Heart left ventricle (tissue), 16 donors: ENCODE data around the gene GCH1. TPM values are rescaled to one million over a fixed set of nuclear protein-coding genes. Genes with fewer than 3 reads are reported as not detected.
A peak's percentile ranks its signal among the peaks of the same experiment; 100 is the strongest.

Experiments used
- ATAC-seq, 4 donors: fragments of 200-7000 bp; cut with Tn5 transposase; one replicate each; pipeline ENCODE4 v1.9.1; 2020 to 2022; ENCODE audit warnings: moderate library complexity in 4 of 4, mild to moderate bottlenecking in 3 of 4, moderate number of reproducible peaks in 1 of 4
- DNase-seq, 5 donors: peaks; one replicate each; pipeline ENCODE4 v3.0.0-alpha.2; 2020
- H3K27ac ChIP-seq, 12 donors: fragments of 200-600 bp; sonication (generic) in 4 of 12; one replicate each; pipeline versions ENCODE4 v1.5.0 to v1.8.0; 2016 to 2022; ENCODE audit warnings: mild to moderate bottlenecking in 2 of 12
- H3K27me3 ChIP-seq, 9 donors: fragments of 200-600 bp; sonication (generic) in 2 of 9; one replicate each; pipeline versions ENCODE4 v1.5.1 to v1.8.0; 2016 to 2022; ENCODE audit warnings: mild to moderate bottlenecking in 3 of 9
- H3K36me3 ChIP-seq, 9 donors: fragments of 200-600 bp; sonication (generic) in 2 of 9; one replicate each; pipeline versions ENCODE4 v1.5.0 to v1.8.0; 2018 to 2022; ENCODE audit warnings: mild to moderate bottlenecking in 2 of 9
- H3K4me1 ChIP-seq, 12 donors: fragments of 200-600 bp; sonication (generic) in 4 of 12; one replicate each; pipeline versions ENCODE4 v1.5.0 to v1.8.0; 2016 to 2022; ENCODE audit warnings: mild to moderate bottlenecking in 3 of 12
- H3K4me3 ChIP-seq, 12 donors: fragments of 200-600 bp; sonication (generic) in 4 of 12; one replicate each; pipeline versions ENCODE4 v1.5.0 to v1.8.0; 2017 to 2022; ENCODE audit warnings: mild to moderate bottlenecking in 9 of 12, moderate library complexity in 4 of 12
- H3K9me3 ChIP-seq, 12 donors: fragments of 200-600 bp; sonication (generic) in 4 of 12; one replicate each; pipeline versions ENCODE4 v1.5.0 to v1.8.0; 2016 to 2022; ENCODE audit warnings: mild to moderate bottlenecking in 1 of 12
- CTCF ChIP-seq, 12 donors: fragments of 200-600 bp; sonication (generic) in 4 of 12; IDR thresholded peaks; one replicate each; pipeline versions ENCODE4 v1.5.0 to v1.8.0; 2018 to 2022; ENCODE audit warnings: antibody characterized with exemption in 12 of 12, mild to moderate bottlenecking in 5 of 12
- POLR2A ChIP-seq, 2 donors: fragments of 450-650 bp; IDR thresholded peaks; one replicate each; pipeline ENCODE4 v1.6.1; 2017; ENCODE audit warnings: antibody characterized with exemption in 2 of 2, mild to moderate bottlenecking in 2 of 2, moderate library complexity in 2 of 2
- WGBS, 4 donors: extraction: QIAGEN DNeasy Blood & Tissue Kit in 2 of 4; methylation state at CpG; one replicate each; pipeline versions ENCODE4 v1.1.5 to v1.1.7; 2013 to 2018; 5-methylcytosine and 5-hydroxymethylcytosine counted together
- intact Hi-C, 10 donors: fragments of 100-400 bp; cut with DNase I; formaldehyde crosslinking; loops; one replicate each; pipeline versions ENCODE4 v1.11.1 to v1.14.2; 2022
- polyA plus RNA-seq, 2 donors: library from polyadenylated mRNA; stranded (reverse); fragments of 200-250 nt; gene quantifications; one replicate each; pipeline ENCODE4 v1.2.3, GENCODE V29; 2013
- total RNA-seq, 9 donors: library from RNA; depleted of rRNA in 2 of 9; stranded (reverse); fragments of >200 nt in 2 of 9; fragmentation: NEBNext Ultra II Directional in 3 of 9; extraction: Animal tissue kit (Norgen Biotek cat#: 25700) in 3 of 9; gene quantifications; one replicate each; pipeline versions ENCODE4 v1.1.0 to v1.2.4, GENCODE V29; 2016 to 2023
- donor health status: ischemic (EF 13 %, LVEDD 7.1; RV severe dilation, severe dysfunction).
- donor health status: healthy with polysubstance abuse.
- donor health status: DM: no; HTN: yes; CAD: no.
- donor health status: DM: no; HTN: no; CAD: no.
- donor health status: ischemic (EF 25% LVEDD 6.9; RV normal size, moderate dysfunction).
- donor health status: ischemic (EF 25% LVEDD 5.7; RV mildly dilated, moderate dysfunction).
- donor health status: healthy.
- donor health status: DM: yes; HTN: yes; CAD: no.
- donor health status: ischemic (EF 35%, LVEDD 5.7; RV mildly dilated, moderate dysfunction).
- donor health status: nonischemic (EF 11% LVEDD 7.7; RV severe dilation, severe dysfunction).
- donor health status: DM: yes; HTN: yes; CAD: no.
- donor health status: PGD.
- donor health status: ischemic (EF 29% LVEDD 5.4; RV normal size, mild dysfunction).
- donor health status: nonischemic (EF 23%, LVEDD 6.1; RV moderate dilation, normal function).

Gene GCH1
- total and polyA plus RNA-seq, 11 donors = 1.6 to 13.8 (median 3.3) TPM

DNA sequence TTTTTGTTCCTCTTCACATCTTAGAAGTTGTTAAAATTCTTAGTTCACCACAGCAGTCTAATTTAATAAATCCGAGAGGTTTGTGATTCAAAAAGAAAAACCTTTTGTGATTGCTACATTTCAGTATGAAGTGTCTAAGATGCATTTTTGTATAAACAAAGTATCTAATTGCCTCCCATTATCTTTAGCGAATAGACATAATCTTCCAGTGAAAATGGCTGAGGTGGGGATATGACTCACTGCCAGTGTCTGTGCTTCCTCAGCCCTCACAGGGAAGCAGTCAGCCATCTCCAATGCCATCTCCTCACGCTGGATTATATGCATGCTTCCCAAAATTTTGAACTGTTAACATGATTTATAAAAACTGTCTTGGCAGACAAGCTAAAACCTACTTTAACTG lies 7.6 kb downstream of the GCH1 start:
- no peak overlapping the region for H3K27ac ChIP-seq
- TF ChIP-seq POLR2A (IDR thresholded peaks at IDR 0.05) (no peak), CTCF (IDR thresholded peaks at IDR 0.05) (no peak)
- intact Hi-C loops = loop anchor here in 7 of 10 donors (5.0 to 10.0 kb wide), 6 partner anchors 33 to 333 kb away; partner anchors contain the start of gene SAMD4A (in 2 of the 7)
- H3K36me3 ChIP-seq = no peaks in the 10 kb centered on the region
- DNase-seq (no peak), ATAC-seq (no peak)
- no peaks in the 10 kb centered on the region for H3K9me3 ChIP-seq
- no peaks in the 10 kb centered on the region for H3K27me3 ChIP-seq
- H3K4me3 ChIP-seq = no peak overlapping the region
- peaks cover 0 to 34% (median 0%) of the 10 kb centered on the region in 12 donors for H3K4me1 ChIP-seq
- WGBS, 4 donors = 73 to 86% (median 77%) methylated on average over 3 of the region's 3 CpGs

DNA sequence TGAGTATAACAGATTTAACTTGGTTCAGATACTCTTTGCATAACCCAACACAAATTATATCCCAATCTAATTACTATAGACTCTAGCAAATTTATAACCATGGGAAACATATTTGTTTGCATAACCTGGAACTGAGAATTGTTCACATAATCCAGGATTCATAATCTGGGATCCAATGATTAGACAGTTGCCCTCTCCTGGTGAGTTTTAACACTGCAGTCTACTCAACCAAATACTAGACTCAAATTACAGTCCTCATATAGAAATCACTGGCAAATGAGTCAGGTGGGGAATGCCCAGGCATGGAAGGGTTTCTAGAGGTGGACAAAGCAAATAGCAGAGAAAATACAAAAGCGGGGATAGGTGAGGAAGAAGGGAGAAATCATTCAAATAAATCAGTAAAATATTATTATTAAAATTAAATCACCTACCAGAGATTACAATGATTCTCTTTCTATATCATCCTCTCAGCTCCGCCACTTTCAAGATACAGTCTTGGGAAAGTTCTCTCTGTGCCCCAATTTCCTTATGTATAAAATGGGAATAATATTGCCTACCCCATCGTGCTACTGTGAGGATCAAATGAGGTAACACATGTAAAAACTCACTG lies 9.4 kb downstream of the GCH1 start:
- DNase-seq = no peak
- intact Hi-C loops = loop anchor here in 7 of 10 donors (5.0 to 10.0 kb wide), 5 partner anchors 86 to 331 kb away; partner anchors contain the start of gene SAMD4A (in 2 of the 7)
- Histone ChIP-seq H3K4me1 (peaks cover 0 to 26% (median 0%) of the 10 kb centered on the region in 12 donors), H3K27ac (no peak overlapping the region), H3K4me3 (no peak overlapping the region), H3K27me3 (no peaks in the 10 kb centered on the region), H3K9me3 (no peaks in the 10 kb centered on the region), H3K36me3 (no peaks in the 10 kb centered on the region)
- 69 to 83% (median 76%) methylated on average over 3 of the region's 3 CpGs for WGBS, 4 donors
- TF ChIP-seq CTCF (IDR thresholded peaks at IDR 0.05) (peak; percentile 65 to 84 (median 77)), POLR2A (IDR thresholded peaks at IDR 0.05) (no peak)
- ATAC-seq = peak in 2 of 4 donors; percentile 45 to 46

GRCh38 chr14:54891471-54892245 lies 11.0 kb downstream of the GCH1 start:
- H3K4me1 ChIP-seq = peaks cover 0 to 26% (median 0%) of the 10 kb centered on the region in 12 donors
- TF ChIP-seq POLR2A (IDR thresholded peaks at IDR 0.05) (no peak), CTCF (IDR thresholded peaks at IDR 0.05) (no peak)
- ATAC-seq (no peak), DNase-seq (no peak)
- no peaks in the 10 kb centered on the region for H3K9me3 ChIP-seq
- 88 to 95% (median 90%) methylated on average over 10 of the region's 10 CpGs for WGBS, 4 donors
- H3K4me3 ChIP-seq = no peak overlapping the region
- no peaks in the 10 kb centered on the region for H3K36me3 ChIP-seq
- H3K27me3 ChIP-seq = no peaks in the 10 kb centered on the region
- no peak overlapping the region for H3K27ac ChIP-seq
- intact Hi-C loops = loop anchor here in 7 of 10 donors (5.0 to 10.0 kb wide), 5 partner anchors 84 to 329 kb away; partner anchors contain the start of gene SAMD4A (in 2 of the 7)

- ATAC-seq = no peak
- 94 to 100% (median 99%) methylated on average over 1 of the region's 1 CpG for WGBS, 4 donors
- Histone ChIP-seq H3K27me3 (no peaks in the 10 kb centered on the region), H3K36me3 (no peaks in the 10 kb centered on the region), H3K9me3 (no peaks in the 10 kb centered on the region), H3K4me1 (peaks cover 0 to 26% (median 0%) of the 10 kb centered on the region in 12 donors), H3K4me3 (no peak overlapping the region), H3K27ac (peak overlapping the region in 1 of 12 donors; percentile 35)
- no peak for DNase-seq
- no peak for TF ChIP-seq CTCF (IDR thresholded peaks at IDR 0.05)
- TF ChIP-seq POLR2A (IDR thresholded peaks at IDR 0.05) = no peak
- intact Hi-C loops = loop anchor here in 7 of 10 donors (5.0 to 10.0 kb wide), 5 partner anchors 83 to 328 kb away; partner anchors contain the start of gene SAMD4A (in 2 of the 7)
Measured at GRCh38 chr14:54890788-54891187, 11.8 kb downstream of the GCH1 start.
